Activated CD4-positive, CD25-positive, alpha-beta regulatory T cell (primary cell): Measurements from ENCODE around the gene PLEKHA7.
"Not testable (repeated sequence)": the region's sequence is repeated elsewhere in the genome, so short reads cannot be mapped to it uniquely, and the experiment has no call there.

Source experiments
- DNase-seq, 4 experiments: peaks; one replicate each; lab custom pipeline; 2025; lab: John Stamatoyannopoulos, UW

The PLEKHA7 gene

GRCh38 chr11:17005646-17006045, 8.6 kb downstream of the PLEKHA7 start:
- no peak for DNase-seq

- DNase-seq, result no peak
Measured at GRCh38 chr11:17004486-17005148, 9.6 kb downstream of the PLEKHA7 start.

DNA sequence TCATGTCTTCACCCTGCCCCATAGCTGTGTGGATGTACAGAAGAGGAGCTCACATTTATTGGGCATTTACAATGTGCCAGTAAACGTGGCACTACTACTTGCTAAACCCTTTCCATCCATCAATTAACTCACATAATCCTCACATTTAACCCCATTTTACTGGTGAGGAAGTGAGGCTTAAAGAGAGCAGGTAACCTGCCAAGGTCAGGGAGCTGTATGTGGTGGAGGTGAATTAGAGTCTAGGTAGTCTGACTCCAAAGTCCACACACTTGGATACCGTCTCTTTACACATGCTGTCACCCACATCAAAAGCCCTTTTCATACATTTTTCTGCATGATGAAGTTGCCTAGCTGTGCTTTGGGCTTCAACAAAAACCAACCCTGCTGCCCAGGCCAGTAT, 10.8 kb downstream of the PLEKHA7 start:
- DNase-seq, result no peak

DNA sequence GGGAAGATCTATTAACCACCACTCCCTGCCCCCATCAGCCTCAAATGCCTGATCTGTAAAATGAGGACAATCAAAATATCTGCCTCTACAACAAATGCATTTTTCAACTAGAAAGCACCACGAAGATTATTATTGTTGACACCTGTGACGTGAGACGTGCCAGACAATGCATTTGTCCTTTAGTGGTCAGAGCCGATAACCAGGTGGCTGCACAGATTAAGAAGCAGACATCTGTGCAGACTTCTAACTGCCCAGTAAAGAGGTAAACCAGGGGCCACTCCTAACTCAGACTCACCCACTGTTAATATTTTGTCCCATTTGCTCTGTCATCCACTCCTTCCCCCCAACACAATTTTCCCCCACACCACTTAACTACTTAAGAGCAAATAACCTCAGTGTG, 11.7 kb downstream of the PLEKHA7 start:
- DNase-seq, result no peak

DNA sequence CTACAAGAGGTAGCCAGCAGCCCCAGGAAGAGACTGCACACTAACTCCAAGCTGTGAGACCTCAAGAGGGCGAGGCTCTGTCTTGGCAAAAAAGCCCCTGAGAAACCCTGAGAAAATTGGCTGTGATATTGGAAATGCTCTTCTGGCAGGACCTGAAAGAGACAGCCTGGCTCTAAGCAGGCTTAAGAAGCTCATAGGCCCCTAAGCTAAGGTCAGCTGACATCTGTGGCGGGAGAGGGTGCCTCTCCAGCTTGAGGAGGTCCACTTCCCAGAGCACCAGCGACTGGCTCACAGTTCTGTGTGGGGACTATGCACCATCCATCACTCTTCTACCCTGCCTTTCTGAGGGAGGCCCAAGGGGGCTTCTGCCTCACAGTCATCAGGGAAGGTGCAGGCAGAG, 12.4 kb downstream of the PLEKHA7 start:
- no peak for DNase-seq

DNA sequence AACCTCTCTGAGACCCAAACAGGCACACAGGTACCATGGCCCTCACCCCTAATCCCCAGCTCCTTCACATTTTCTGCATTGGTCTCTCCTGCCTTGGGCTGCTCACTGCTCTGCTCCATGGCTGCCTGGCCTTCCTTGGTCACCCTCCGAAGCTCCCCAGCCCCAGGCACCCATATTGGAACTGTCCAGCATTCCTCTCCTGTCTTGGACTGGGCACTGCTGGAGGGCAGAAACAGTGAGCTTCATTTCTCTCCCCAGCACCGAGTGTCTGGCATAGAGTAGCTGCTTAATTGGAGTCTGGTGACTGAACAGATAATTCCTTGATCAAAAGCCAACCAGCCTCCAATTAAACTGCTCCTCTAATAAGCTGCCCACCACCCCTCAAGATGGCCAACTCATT, 13.2 kb downstream of the PLEKHA7 start:
- DNase-seq, result no peak

GRCh38 chr11:17000253-17000652, 14.0 kb downstream of the PLEKHA7 start:
- DNase-seq, result not testable (repeated sequence)

DNA sequence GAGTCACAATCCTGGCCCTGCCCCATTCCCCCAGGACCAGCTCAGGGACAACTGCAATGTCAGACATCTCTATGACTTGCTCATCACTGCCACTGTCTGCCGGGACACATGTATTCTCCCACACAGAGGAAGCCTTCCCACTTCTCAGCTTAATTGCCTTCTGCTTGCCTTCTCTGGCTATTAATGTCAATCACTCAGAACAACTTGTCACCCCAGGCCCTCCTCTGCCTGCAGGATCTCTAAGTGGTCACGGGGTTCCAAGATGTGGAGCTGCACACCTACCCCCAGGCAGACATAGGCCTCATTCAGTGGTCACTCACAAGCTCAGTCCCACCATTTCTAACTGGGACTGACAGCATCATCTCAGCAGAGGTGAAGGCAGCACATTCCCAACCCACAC, 15.1 kb downstream of the PLEKHA7 start:
- no peak for DNase-seq

DNA sequence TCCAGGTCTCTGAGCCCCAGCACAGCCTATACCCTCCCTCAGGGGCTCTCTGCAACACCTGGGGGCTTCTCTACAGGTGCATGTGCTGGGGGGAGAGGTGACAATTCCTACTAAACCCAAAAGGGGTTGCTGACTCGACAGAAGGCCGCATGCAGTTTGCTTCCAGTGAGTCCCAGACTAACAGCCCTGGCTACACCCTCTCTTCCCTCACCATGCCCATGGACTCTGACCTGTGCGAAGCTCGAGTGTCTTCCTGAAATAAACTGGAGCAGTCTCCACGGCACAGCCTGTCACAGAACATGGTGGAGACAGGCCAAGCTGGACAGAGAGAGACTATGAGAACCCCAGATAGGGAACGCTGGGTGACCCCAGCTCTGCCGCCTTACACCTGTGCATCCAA, 16.6 kb downstream of the PLEKHA7 start:
- DNase-seq, result no peak

DNA sequence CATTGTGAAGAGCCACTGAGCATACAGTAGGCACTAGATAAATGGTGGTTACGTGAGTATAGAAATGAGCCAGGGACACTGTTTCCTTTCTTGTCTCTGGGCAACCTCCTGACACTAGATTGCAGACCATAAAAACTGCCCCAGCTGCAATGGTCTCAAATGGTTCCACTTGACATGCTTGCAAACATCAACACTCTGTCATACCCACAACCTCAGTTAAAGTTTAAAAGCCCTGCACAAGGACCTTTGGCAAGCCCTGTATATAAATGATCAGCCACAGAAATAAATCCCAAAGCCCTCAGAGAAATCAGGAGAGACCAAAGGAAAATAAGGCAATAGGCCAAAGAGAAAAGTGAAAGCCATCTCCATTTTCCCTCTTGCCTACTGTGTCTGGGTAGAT, 20.7 kb downstream of the PLEKHA7 start:
- DNase-seq, result no peak

GRCh38 chr11:16992846-16993245, 21.4 kb downstream of the PLEKHA7 start:
- DNase-seq, result no peak

DNA sequence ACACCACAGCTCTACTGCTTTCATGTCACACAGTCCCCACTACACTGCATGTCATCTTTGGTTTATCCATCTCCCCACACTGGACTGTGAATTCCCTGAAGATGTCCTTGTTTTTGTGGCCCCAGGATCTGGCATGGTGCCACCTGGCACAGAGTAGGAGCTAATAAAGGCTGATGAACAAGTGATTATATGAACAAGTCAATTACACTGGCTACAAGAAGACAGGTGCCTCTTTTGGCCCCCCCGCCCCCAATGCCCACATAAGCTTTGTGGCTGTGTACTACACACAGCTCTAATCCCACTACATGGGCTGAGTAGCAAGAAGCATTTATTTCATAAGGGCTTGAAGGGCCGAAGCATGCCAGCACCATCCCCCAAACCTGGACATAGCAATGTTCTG, 24.7 kb downstream of the PLEKHA7 start:
- no peak for DNase-seq

DNA sequence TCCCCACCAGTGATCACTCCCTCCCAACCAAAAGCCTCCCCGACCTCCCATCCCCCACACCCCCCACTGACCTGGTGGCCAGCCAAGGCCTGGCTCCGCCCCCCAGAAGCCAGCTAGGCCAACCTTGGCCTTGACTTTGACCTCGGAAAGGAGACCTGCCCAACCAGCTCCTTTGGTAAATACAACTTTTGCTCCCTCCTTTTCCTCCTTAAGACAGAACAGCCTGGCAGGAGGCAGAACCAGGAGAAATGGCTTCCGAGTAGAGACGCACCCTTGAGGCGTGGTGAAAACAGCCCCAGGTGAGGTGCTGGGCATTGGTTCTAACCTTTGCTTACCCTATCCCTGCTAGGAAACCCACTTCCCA, 27.0 kb downstream of the PLEKHA7 start:
- no peak for DNase-seq

DNA sequence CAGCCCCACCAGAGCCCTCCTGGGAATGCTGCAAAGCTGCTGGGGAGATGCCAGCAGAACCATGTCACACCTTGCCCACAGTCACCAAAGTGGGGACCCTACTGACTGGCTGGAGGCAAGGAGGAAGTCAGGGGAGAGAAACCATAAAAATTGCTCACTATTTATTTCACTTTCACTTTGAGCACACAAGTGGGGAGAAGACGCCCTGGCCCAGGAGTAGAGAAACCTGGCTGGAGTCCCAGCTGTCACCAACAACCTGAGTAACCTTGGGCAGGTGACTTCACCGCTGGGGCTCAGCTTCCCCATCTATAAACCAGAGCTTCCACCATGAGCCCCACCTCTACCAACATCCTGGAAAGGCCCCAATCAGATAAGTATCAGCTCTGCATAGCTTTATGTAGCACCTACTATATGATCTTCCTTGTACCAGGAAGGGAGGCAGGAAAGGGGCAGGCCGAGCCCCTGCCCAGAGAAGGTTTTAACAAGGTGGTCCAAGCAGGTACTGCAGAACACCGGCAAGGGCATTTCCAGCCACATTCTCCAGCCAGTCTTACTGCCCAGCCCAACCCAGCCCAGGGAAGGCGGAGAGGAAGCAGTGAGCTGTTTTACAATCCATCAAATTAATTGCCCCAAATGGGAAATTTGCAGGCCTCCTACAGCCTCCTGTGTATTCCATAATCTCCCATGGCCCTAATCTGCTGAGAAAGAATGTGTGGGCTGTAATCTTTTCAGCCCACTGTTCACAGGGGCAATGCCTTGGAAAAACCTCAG, 27.6 kb downstream of the PLEKHA7 start:
- no peak for DNase-seq

- DNase-seq, result no peak
Measured at GRCh38 chr11:16985297-16985696, 28.9 kb downstream of the PLEKHA7 start.

- no peak for DNase-seq
Measured at GRCh38 chr11:16984229-16984628, 30.0 kb downstream of the PLEKHA7 start.

GRCh38 chr11:16982809-16983208, 31.4 kb downstream of the PLEKHA7 start:
- no peak for DNase-seq

- no peak for DNase-seq
Measured at GRCh38 chr11:16982256-16982671, 31.9 kb downstream of the PLEKHA7 start.

DNA sequence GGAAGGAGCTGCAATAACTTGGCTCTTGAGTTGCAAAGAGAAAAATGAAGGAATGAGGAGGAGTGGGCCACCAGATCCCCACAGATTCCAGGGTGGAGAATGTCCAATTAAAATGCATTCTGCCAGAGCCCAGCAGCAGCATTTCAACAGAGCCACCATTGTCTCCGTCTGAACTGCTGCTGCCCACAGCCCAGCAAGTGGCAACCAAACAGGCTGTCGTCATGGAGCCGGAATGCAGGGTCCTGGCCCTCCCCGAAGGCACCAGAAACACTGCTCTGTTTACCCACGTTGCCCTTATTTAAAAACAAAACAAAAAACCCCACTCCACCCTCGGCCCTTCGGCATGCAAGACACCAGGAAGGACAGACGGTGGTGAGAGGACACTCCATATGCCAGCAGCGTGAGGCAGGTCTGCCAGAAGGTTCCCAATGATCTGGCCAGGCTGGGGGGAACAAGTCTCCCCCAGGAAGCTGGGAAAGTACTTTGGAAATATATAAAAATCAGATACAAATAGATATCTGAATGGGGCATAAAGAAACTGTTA, 32.5 kb downstream of the PLEKHA7 start:
- DNase-seq, result no peak

GRCh38 chr11:16979703-16980622, 34.3 kb downstream of the PLEKHA7 start:
- no peak for DNase-seq

- DNase-seq, result no peak
Measured at GRCh38 chr11:16977994-16978315, 36.3 kb downstream of the PLEKHA7 start.

GRCh38 chr11:16977136-16977993, 36.8 kb downstream of the PLEKHA7 start:
- DNase-seq, result no peak
